HL-60 (cell line): ENCODE measurements around the gene CEP20.

Experiments used
- DNase-seq, 2 experiments: peaks; one replicate each; pipeline ENCODE4 v3.0.0-alpha.2; 2010 to 2020; ENCODE audit warnings: low read depth in 1 of 2, low spot score in 1 of 2
- H3K27ac ChIP-seq: fragments of 250-450 bp; sonication (Bioruptor Pico); replicated peaks from 2 replicates; pipeline ENCODE4 v1.5.1; 2020; ENCODE audit warnings: mild to moderate bottlenecking, moderate library complexity
- H3K27me3 ChIP-seq: fragments of 250-450 bp; sonication (Bioruptor Pico); 2 replicates; pipeline ENCODE4 v1.5.1; 2021; ENCODE audit warnings: mild to moderate bottlenecking, moderate library complexity; ENCODE audit not compliant: insufficient read depth, poor library complexity, severe bottlenecking
- H3K4me3 ChIP-seq: replicated peaks from 2 replicates; pipeline ENCODE4 v1.5.1; 2011; ENCODE audit warnings: mild to moderate bottlenecking, control low read depth, low read length; ENCODE audit not compliant: insufficient read depth
- GABPA ChIP-seq: IDR thresholded peaks from 2 replicates; pipeline ENCODE4 v1.6.1; 2012; ENCODE audit warnings: low read depth
- POLR2AphosphoS5 ChIP-seq: IDR thresholded peaks from 2 replicates; pipeline ENCODE4 v1.6.1; 2012; ENCODE audit warnings: low read depth
- SPI1 ChIP-seq: IDR thresholded peaks from 2 replicates; pipeline ENCODE4 v1.6.1; 2012; ENCODE audit warnings: low read depth, mild to moderate bottlenecking, borderline replicate concordance
- TF ChIP-seq, protein P1 (sequence below): IDR thresholded peaks from one replicate; pipeline ENCODE4 v1.5.1; 2011; ENCODE audit warnings: low read length, control low read depth, inconsistent platforms; ENCODE audit not compliant: insufficient read depth
- TF ChIP-seq, protein P2 (sequence below): IDR thresholded peaks from 2 replicates; pipeline ENCODE4 v1.6.1; 2012; ENCODE audit warnings: low read depth; ENCODE audit not compliant: insufficient replicate concordance

CEP20 gene

DNA sequence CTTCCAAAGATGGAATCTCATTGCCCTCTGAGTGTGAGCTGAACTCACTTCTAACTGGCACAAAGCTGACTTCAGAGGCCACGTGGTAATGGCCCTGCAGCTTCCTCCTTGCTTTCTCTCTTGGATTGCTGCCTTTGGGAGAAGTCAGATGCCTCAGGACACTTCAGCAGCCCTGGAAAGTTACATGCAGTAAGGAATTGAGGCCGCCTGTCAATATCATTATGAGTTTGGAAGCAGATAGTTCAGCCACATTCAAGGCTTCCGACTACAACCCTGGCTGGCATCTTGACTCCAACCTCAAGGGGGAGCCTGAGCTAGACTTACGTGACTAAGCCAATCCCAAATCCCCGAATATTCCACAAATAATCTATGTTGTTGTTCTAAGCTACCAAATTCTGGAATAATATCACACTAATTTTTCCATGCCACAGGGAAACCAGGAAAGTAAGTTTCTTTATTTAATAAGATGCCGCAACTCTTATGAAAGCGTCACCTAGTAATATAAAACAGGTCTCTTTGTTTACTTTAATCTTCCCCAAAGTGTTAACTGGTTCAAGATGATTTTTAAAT lies 13.6 kb downstream of the CEP20 start:
- H3K27me3 ChIP-seq, result no peaks in the 10 kb centered on the region
- no peak for TF ChIP-seq POLR2AphosphoS5
- TF ChIP-seq, protein P1, sequence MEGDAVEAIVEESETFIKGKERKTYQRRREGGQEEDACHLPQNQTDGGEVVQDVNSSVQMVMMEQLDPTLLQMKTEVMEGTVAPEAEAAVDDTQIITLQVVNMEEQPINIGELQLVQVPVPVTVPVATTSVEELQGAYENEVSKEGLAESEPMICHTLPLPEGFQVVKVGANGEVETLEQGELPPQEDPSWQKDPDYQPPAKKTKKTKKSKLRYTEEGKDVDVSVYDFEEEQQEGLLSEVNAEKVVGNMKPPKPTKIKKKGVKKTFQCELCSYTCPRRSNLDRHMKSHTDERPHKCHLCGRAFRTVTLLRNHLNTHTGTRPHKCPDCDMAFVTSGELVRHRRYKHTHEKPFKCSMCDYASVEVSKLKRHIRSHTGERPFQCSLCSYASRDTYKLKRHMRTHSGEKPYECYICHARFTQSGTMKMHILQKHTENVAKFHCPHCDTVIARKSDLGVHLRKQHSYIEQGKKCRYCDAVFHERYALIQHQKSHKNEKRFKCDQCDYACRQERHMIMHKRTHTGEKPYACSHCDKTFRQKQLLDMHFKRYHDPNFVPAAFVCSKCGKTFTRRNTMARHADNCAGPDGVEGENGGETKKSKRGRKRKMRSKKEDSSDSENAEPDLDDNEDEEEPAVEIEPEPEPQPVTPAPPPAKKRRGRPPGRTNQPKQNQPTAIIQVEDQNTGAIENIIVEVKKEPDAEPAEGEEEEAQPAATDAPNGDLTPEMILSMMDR, result peak; percentile 40
- H3K27ac ChIP-seq, result peak overlapping the region; percentile 18; the same call in 1 of the 2 replicates
- no peak overlapping the region for H3K4me3 ChIP-seq
- DNase-seq, result peak in 1 of 2 experiments; percentile 30

GRCh38 chr16:15873737-15874136 lies 14.7 kb downstream of the CEP20 start:
- Histone ChIP-seq H3K27ac (no peak overlapping the region), H3K4me3 (no peak overlapping the region), H3K27me3 (no peaks in the 10 kb centered on the region)
- TF ChIP-seq, protein P1, result no peak
- TF ChIP-seq, protein P2, sequence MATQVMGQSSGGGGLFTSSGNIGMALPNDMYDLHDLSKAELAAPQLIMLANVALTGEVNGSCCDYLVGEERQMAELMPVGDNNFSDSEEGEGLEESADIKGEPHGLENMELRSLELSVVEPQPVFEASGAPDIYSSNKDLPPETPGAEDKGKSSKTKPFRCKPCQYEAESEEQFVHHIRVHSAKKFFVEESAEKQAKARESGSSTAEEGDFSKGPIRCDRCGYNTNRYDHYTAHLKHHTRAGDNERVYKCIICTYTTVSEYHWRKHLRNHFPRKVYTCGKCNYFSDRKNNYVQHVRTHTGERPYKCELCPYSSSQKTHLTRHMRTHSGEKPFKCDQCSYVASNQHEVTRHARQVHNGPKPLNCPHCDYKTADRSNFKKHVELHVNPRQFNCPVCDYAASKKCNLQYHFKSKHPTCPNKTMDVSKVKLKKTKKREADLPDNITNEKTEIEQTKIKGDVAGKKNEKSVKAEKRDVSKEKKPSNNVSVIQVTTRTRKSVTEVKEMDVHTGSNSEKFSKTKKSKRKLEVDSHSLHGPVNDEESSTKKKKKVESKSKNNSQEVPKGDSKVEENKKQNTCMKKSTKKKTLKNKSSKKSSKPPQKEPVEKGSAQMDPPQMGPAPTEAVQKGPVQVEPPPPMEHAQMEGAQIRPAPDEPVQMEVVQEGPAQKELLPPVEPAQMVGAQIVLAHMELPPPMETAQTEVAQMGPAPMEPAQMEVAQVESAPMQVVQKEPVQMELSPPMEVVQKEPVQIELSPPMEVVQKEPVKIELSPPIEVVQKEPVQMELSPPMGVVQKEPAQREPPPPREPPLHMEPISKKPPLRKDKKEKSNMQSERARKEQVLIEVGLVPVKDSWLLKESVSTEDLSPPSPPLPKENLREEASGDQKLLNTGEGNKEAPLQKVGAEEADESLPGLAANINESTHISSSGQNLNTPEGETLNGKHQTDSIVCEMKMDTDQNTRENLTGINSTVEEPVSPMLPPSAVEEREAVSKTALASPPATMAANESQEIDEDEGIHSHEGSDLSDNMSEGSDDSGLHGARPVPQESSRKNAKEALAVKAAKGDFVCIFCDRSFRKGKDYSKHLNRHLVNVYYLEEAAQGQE, result no peak
- no peak for TF ChIP-seq GABPA
- TF ChIP-seq SPI1, result no peak
- TF ChIP-seq POLR2AphosphoS5, result no peak
- DNase-seq, result no peak

- Histone ChIP-seq H3K4me3 (no peak overlapping the region), H3K27ac (no peak overlapping the region), H3K27me3 (no peaks in the 10 kb centered on the region)
- no peak for DNase-seq
- TF ChIP-seq, protein P1, result no peak
- TF ChIP-seq POLR2AphosphoS5 (no peak), GABPA (no peak), SPI1 (no peak)
- TF ChIP-seq, protein P2, result no peak
Observed at GRCh38 chr16:15873301-15873700, 15.1 kb downstream of the CEP20 start.

DNA sequence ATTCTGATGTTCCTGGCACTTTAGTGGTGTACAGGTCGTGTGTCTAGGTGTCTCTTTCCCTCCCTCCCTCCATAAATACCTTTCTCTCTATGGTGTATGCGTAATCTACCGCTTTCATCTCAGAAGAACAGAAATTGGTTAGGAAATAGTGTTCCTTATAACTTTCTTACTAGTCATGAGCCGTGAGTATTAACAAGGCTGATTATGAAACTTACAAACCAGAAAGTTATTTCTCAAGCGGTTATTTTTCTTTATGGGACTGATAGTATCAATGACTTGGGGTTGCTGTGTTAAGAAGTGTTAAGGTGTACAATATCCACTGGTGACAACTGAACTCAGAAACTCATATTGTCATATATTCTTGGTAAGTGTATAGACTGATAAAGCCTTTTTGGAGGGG lies 18.4 kb downstream of the CEP20 start:
- TF ChIP-seq, protein P1, result no peak
- TF ChIP-seq POLR2AphosphoS5 (no peak), SPI1 (no peak), GABPA (no peak)
- TF ChIP-seq, protein P2, result no peak

More for the DNA sequence above, 18.4 kb downstream of the CEP20 start:
- H3K27ac ChIP-seq, result no peak overlapping the region
- DNase-seq, result no peak
- no peak overlapping the region for H3K4me3 ChIP-seq
- no peaks in the 10 kb centered on the region for H3K27me3 ChIP-seq
